Esophagus muscularis mucosa (tissue), 3 donors: ENCODE data around the gene ASXL1.

Experiments used
- CTCF ChIP-seq, 3 experiments: fragments of 200-600 bp in 2 of 3; fragments of 450-650 bp in 1 of 3; sonication (generic) in 2 of 3; IDR thresholded peaks; one replicate each; pipeline ENCODE4 v1.5.1; 2017 to 2019; ENCODE audit warnings: antibody characterized with exemption in 3 of 3, mild to moderate bottlenecking in 2 of 3, moderate library complexity in 1 of 3
- POLR2A ChIP-seq: fragments of 450-650 bp; IDR thresholded peaks from one replicate; pipeline ENCODE4 v1.6.1; 2017; ENCODE audit warnings: antibody characterized with exemption, moderate library complexity, mild to moderate bottlenecking, low read depth

- TF ChIP-seq CTCF (IDR thresholded peaks at IDR 0.05) (no peak), POLR2A (no peak)
These were observed 48.6 kb downstream of the ASXL1 start for GRCh38 chr20:32406701-32407100.
